ENCODE results near the gene INTS7. TPM values are rescaled to one million over a fixed set of nuclear protein-coding genes. Genes with fewer than 3 reads are reported as not detected.
A peak's percentile ranks its signal among the peaks of the same experiment; 100 is the strongest.
"Not testable (repeated sequence)": the region's sequence is repeated elsewhere in the genome, so short reads cannot be mapped to it uniquely, and the experiment has no call there.

INTS7 gene
- total RNA-seq, 1 experiment from 2014 or later: 31.0 TPM

DNA sequence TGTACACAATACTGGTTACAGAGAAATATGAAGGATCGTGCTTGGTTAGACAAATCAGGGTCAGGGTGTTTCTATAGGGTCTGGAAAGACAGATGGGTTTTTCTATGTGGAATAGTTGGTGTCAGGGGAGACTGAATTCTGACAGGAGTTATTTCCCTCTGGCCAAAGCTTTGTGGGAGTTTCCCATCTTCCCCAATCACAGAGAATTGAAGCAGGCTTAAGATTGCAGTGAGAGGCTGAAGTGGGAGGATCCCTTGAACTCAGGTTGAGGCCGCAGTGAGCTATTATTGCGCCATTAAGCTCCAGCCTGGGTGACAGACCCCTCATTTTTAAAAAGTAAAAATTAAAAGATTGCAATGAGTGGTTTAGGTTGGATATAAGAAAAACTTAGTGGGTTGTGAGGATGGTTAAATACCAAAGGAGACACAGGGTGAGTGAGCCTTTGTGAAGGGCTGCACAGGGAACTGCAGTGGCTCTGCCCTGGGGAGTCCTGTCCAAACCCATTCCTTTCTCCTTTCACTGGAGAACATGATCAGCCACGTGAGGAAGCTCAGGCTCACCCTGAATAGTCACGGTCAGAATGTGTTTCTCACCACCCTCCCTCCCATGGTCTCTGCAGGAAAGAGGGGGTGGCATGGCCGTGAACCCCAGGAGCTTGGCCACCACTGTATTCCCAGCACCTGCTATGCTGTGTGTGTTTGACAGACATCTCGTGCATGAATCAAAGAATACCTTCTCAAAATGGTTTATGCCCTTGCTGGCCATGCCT, 101.2 kb downstream of the INTS7 start:
- no peak for DNase-seq (ENCODE audit: low read depth)

DNA sequence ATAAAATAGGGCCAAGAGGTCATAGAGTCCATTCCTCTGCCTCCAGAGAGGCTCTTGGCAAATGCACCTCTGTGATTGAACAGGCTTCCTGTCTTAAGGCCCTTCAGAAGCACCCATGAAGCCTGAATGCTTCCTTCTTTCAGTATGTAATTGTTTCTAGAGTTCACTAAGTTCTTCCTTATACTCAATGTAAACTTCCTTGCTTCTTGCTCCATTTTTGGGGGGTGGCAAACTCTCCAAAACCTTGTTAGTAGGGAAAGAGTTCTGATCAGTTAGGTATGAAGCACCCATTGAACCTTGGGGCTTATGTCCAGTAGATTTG, 102.5 kb downstream of the INTS7 start:
- no peak for DNase-seq (ENCODE audit: low read depth)

GRCh38 chr1:211932231-211932932, 103.0 kb downstream of the INTS7 start:
- no peak for DNase-seq (ENCODE audit: low read depth)

GRCh38 chr1:211929683-211930082, 105.7 kb downstream of the INTS7 start:
- no peak for DNase-seq (ENCODE audit: low read depth)

DNA sequence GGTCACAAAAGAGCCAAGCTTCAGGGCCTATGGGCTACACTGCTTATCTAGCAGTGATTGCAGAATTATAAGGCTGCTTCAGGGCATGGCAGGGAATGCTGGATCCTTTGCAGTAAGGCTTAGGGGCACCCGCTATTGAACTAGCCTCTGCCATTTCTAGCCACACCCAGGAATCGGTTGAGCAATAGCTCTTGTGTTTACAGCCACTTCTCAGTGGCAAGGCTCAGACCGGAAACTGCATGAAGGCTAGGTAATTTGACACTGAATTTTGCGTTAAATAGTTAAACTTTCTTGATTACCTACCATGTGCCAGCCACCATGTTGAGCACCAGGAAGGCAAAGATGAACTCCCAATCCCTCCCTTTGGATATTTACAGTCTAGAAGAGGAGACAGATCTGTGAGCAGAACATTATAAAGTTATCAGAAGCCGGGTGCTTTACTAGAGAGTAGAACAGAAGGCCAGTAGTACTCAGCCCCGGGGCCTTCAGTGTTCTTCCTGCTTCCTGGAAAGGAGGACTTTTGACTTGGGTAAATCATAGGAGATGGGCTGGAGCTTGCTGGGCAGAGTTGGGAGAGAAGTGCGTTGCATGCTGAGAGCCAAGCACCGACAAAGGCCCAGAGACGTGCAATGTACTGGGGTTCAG, 106.2 kb downstream of the INTS7 start:
- DNase-seq (ENCODE audit: low read depth): peak; percentile 61

- DNase-seq (ENCODE audit: low read depth): no peak
These were observed 107.0 kb downstream of the INTS7 start for GRCh38 chr1:211928290-211928801.

DNA sequence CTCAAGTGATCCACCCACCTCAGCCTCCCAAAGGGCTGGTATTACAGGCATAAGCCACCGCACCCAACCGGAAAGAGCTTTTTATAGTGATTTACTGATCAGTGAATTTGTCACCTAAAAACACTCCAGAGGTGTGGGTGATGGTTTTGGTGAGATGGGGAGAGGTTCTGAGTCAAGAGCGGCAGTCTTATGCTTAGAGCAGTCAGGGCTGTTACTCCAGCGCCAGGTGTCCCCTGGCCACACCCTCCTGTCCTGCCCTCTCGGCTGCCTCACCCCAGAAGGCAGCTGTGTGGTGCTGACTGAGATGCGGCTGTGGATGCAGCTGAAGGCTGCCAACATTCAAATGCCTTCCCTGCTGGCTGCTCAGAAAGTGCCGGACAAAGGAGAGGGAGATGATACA, 110.3 kb downstream of the INTS7 start:
- no peak for DNase-seq (ENCODE audit: low read depth)

DNA sequence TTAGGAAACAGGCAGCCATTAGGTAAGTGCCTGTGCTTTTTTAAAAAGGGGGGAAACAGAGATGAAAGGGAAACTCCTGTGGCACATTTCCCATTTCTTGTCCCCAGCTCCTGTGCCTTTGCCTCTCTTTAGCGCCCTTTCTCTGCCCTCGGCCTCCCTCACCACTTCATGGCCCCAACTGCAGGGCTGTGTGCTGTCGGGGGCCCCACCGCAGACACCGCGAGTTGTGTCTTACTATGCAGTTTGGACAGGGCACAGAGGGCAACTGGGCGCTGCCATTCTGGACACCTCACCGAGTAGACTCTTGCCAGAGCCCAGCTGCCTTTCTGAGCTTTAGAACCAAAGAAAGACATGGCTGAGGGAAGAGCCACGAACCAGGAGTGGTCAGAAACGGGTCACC, 111.1 kb downstream of the INTS7 start:
- DNase-seq (ENCODE audit: low read depth): no peak

DNA sequence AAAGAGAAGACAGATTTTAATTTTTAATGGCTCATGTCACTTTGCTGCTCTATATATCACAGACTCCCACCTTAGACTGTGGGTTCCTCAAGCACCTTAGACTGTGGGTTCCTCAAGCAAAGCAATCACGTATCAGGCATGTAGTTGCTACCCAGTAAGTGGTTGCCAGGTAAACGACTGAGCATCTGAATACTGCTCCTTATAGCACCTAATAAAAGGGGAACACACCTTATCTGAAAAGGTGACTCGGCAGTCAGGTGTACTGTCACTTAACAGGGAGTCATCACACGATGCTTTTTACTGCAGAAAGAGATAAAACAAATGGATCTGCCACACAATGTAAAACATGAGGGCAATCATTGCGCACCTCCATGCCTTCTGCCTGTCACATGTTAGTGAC, 112.3 kb downstream of the INTS7 start:
- DNase-seq (ENCODE audit: low read depth): no peak

DNA sequence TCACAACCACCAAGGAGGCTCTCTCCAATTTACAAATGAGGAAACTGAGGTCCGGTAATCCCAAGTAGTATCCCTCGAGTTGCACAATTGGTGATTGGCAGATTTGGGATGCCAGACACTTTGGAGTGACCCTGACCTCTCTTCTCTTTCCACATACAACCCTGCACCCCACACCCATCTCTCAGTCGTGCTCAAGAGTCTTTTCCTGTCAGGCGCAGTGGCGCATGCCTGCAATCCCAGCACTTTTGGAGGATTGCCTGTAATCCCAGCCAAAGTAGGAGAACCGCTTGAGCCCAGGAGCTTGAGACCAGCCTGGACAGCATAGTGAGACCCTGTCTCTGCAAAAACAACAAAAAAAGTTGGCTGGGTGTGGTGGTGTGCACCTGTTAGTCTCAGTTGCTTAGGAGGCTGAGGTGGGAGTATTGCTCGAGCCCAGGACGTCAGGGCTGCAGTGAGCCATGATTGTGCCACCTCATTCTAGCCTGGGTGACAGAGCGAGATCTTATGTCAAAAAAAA, 113.7 kb downstream of the INTS7 start:
- DNase-seq (ENCODE audit: low read depth): no peak

DNA sequence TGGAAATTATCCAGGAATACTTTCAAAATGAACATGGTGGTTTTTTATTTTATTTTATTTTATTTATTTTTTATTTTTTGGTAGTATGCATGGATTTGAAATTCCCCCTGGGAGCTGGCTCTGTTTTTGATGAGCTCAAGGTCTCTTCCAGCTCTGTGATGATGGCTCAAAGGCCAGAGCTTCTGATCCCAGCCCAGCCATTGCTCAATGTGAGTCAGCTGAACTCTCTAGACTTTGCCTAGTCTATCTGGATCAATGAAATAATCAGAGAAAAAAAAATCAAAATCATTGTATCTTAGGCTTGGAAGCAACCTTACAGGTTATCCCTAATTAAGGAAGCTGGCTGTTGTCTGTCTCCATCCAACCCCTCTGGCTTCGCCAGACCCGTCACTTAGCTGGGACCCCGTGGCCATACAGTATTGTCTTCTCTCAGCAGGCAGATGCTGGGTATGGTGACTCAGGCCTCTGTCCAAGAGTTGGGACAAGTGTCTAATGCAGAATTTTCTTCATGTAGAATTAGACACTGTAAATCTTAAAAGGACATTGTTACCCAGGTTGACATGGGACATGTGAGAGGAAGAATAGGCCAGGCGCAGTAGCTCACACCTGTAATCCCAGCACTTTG, 114.6 kb downstream of the INTS7 start:
- DNase-seq (ENCODE audit: low read depth): no peak

DNA sequence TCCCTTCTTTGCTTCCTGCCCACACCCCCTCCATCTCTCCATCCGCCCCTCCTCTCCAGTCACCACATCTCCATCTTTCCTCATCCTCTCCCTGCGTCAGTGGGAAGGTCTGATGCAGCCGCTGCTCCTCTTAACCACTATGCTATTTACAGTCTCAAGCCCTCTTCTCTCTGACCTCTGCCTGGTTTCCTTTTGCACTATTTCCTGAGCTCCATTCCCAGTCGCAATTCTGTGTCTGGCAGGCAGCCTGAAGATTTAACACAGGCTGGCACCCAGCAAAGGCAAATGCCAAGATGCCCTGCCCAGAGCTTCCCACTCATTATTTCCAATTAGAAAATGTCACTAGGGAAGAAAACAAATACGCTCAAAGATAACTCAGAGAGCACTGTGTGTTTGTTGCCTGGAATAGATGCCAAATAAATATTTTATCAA, 115.2 kb downstream of the INTS7 start:
- peak; percentile 56 for DNase-seq (ENCODE audit: low read depth)

DNA sequence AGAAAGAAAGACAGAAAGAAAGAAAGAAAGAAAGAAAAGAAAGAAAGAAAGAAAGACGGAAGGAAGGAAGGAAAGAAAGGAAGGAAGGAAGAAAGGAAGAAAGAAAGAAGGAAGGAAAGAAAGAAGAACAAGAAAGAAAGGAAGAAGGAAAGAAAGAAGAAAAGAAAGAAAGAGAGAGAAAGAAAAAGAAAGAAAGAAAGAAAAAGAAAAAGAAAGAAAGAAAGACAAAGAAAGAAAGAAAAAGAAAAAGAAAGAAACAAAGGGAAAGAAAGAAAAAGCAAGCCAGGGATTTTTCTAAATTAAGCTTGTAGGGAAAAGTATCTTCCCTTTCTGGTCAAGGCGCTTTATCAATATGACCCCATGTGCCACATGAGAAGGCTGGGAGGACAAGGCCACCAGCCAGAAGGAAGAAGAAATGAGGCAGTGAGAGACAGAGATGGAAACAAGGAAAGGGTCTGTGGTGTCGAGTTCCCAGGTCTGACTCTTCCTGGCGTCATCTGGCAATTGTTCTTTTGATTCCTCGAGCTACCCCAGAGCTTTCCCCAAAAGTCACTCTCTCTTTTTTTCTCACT, 116.4 kb downstream of the INTS7 start:
- DNase-seq (ENCODE audit: low read depth): no peak

DNA sequence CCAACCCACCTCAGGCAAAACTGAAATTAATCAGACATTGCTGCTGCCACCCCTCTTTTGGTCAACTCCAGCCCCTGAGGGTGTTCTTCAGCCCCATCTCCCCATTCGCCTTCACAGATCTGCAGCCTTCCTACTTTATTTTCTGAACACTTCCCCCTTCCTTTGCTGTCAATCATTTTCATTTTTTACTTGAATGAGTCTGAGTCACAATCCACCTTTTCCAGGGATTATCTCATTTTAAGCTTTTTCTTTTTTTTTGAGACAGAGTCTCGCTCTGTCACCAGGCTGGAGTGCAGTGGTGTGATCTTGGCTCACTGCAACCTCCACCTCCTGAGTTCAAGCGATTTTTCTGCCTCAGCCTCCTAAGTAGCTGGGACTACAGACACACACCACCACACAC, 118.9 kb downstream of the INTS7 start:
- not testable (repeated sequence) for DNase-seq (ENCODE audit: low read depth)

DNA sequence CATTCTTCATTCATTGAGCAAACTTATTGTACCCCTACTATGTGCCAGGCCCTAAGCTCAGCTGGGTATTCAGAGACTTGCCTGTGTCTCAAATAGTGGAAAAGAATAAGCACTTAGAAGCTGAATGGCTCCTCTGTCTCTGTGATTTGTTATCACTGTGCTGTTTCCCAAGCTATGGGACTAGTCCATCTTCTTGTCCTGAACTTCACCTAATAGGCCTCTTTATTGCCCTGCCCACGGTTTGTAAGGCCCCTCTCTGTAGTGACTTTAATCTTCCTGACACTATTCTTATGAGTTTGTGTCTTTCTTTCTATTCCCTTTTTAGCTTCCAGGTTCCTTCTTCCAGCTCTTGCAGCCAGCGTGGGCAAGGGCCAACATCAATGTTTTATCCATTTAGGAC, 119.4 kb downstream of the INTS7 start:
- no peak for DNase-seq (ENCODE audit: low read depth)

- DNase-seq (ENCODE audit: low read depth): no peak
These were observed 122.4 kb downstream of the INTS7 start for GRCh38 chr1:211912844-211913432.

GRCh38 chr1:211912038-211912437, 123.3 kb downstream of the INTS7 start:
- DNase-seq (ENCODE audit: low read depth): no peak

DNA sequence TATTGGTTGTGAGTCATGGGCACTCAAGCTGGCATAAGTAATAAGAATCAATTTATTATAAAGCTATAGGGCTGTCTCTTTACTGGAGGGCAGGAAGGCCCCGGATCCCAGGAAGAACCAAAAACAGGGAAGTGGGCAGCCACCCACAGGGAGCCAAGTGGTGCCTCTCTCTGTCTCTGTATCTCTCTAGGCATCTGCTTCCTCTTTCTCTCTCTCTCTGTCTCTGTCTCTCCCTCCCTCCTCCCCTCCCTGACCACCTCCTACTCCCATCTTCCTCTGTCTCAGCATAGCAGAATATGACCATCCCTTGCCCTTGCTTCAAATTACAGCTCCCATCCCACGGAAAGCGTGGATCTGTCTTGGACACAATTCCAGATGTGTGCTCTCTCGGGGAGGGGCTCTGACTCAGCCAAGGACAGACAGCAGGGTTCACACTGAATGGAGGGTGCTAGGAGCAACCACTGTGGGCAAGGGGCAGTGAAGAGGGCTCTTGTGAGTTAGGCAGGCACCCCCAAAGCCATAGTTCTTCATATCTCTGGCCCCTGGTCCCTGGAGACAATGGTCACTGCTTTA, 124.4 kb downstream of the INTS7 start:
- DNase-seq (ENCODE audit: low read depth): no peak

GRCh38 chr1:211910113-211910884, 125.1 kb downstream of the INTS7 start:
- DNase-seq (ENCODE audit: low read depth): no peak

- DNase-seq (ENCODE audit: low read depth): no peak
These were observed 126.0 kb downstream of the INTS7 start for GRCh38 chr1:211909395-211909794.
